Non-pigmented ciliary epithelial cell (primary cell): ENCODE measurements around the gene MFRP.

Experiments used
- DNase-seq: peaks from one replicate; pipeline ENCODE4 v3.0.0-alpha.2; 2010; ENCODE audit warnings: low read depth

The MFRP gene

DNA sequence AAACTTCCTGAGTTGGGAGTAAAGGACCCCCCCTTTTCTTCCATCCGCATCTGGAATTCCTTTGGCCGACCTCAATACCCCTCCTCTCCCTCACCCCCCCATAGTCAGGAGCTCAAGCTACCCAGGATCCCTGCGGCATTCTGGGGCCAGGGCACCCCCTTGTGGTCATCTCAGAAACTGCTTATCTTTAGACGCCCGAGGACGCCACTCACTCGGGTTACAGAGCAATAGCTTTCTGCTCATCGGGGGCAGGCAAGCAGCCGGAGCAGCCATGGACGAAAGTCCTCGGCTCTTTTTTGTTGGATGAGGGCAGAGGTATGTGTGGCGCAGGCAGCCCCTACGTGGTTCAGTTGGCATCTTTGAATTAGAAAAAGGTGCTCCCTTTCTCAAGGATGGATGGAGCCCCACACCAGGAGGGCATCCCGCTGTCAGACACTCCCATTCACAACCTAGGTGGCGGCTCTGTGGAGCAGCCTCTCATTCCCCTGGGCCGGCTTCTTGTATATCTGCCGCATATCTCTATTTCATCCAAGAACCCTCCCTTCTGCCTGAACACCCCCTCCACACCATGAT, 8.1 kb downstream of the MFRP start:
- DNase-seq, result no peak

DNA sequence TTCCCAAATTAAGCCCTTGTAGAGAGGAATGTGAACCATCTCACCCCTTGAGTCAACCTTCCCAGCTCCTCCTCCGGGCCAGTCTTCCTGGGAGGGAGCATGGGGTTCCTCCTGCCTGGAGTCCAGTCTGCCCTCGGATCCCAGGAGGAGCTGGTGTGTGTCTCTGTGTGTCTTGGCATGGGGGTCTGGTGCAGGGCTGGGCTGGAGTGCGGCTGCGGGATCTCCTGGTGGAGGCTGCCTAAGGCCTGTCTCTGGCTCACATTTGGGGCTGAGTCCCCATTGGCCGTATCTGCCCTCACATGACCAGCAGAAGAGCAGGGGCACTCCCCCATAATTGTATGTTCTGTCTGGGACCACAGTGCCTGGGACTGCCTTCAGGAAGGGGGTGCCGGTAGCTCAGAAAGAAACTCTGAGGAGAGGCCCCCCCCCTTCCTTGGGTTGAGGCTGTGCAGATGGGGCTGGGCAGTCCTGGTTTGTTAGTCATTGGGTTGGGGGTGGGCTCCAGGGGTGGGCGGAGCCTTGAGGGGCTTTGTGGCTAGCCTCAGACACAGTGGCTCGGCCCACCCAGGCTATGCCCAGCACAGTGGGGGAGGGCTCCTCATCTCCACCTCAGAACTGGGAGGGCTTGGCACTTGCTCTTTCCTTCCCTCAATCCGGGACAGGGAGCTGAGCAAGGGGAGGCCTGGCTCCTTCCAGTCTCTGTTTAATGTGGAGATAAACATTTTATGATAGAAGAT, 8.8 kb downstream of the MFRP start:
- DNase-seq, result no peak

DNA sequence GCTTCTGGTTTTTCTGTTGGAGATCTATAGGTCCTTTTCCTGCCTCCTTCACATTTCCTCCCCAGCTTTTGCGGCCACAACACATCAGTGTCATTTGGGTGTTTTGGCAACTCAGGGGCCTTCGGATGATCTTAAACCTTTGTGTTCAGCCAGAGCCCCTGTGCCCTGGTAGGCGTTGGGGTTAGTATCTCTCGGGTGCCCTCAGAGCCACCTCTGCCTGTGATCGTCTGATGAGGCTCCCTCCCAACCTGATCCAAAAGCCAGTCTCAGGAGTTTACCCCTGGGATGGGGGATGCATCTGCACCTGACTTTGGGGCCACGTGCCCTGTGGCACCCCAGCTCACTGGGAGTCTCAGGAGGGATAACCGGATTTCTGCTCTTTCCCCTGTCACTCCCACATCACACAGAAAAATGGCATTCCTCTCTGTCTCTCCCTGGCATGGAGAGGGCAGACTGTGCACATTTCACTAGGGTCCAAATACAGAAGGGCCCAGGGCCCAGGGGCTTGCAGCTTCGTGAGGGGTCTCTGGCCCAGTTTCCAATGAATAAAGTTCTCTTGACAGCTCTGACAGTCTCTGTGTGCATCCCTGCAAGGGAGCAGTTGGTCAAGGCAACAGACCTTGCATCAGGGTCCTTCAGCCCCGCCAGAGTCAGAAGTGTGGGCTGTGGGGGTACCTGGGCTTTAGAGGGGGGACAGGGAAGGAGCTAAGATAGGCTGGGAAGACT, 9.6 kb downstream of the MFRP start:
- no peak for DNase-seq

DNA sequence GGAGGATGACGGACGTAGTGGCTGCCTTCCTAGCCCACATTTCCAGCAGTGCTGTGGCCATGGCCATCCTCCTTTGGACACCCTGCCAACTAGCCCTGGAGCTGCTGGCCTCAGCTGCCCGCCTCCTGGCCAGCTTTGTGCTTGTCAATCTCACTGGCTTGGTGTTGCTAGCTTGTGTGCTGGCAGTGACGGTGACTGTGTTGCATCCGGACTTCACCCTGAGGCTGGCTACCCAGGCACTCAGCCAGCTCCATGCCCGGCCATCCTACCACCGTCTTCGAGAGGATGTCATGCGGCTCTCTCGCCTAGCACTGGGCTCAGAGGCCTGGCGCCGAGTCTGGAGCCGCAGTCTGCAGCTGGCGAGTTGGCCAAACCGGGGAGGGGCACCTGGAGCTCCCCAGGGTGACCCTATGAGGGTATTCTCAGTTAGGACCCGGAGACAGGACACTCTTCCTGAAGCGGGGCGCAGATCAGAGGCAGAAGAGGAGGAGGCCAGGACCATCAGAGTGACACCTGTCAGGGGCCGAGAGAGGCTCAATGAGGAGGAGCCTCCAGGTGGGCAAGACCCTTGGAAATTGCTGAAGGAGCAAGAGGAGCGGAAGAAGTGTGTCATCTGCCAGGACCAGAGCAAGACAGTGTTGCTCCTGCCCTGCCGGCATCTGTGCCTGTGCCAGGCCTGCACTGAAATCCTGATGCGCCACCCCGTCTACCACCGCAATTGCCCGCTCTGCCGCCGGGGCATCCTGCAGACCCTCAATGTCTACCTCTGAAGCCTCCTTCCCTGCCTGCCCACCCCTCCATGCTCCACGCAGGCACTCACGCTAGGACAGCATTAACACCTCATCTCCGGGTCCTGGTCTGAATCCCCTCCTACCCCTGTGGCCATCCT, 10.6 kb downstream of the MFRP start:
- DNase-seq, result no peak

DNA sequence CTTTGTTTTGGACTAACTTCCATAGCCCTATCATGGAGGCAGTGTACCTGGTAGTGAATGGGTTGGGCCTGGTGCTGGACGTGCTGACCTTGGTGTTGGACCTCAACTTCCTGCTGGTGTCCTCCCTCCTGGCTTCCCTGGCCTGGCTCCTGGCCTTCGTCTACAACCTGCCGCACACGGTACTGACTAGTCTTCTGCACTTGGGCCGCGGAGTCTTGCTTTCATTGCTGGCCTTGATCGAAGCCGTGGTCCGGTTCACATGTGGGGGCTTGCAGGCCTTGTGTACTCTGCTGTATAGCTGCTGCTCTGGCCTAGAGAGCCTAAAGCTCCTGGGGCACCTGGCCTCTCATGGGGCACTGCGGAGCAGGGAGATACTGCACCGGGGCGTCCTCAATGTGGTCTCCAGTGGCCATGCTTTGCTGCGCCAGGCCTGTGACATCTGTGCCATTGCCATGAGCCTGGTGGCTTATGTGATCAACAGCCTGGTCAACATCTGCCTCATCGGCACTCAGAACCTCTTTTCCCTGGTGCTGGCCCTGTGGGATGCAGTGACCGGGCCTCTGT, 11.3 kb downstream of the MFRP start:
- no peak for DNase-seq

DNA sequence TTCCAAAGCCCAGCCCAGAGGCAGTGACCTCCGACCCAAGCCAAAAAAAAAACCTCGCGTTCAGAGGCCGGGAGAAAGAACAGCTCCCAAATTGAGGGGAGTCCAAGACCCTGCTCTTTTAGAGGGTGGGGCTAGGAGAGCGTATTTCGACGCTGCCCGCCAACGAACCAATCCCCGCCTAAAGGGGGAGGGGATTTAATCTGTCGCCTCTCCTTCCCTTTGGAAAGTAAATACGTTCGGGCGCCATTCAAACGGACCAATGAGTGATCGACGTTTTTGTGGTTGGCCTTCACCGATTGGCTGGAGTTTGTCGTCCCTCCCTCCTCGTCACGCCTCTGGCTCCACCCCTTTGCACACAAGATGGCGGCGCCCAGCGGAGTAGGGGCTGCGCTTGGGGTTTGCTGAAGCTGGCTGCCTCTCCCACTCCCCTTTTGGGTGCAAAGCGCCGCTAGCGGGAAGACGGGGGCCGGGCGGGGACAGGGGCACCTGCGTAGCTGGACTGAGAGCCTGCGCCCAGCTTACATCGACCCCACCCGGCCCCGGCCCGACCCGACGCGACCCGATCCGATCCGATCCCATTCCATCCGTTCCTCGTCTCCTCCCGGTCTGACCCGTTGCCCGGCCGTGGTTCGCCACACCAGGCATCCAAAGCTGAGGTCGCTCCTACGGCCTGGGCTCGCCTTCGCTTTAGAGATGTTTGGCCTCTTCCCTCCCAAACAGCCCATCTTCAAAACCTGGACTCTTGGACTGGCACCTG, 12.2 kb downstream of the MFRP start, which contains the start of gene RNF26:
TSS of gene RNF26 (plus strand) at position 354 of the 757 bp plus-strand sequence. CDS start 596 bp downstream, outside the sequence.
- DNase-seq, result peak; percentile 96

DNA sequence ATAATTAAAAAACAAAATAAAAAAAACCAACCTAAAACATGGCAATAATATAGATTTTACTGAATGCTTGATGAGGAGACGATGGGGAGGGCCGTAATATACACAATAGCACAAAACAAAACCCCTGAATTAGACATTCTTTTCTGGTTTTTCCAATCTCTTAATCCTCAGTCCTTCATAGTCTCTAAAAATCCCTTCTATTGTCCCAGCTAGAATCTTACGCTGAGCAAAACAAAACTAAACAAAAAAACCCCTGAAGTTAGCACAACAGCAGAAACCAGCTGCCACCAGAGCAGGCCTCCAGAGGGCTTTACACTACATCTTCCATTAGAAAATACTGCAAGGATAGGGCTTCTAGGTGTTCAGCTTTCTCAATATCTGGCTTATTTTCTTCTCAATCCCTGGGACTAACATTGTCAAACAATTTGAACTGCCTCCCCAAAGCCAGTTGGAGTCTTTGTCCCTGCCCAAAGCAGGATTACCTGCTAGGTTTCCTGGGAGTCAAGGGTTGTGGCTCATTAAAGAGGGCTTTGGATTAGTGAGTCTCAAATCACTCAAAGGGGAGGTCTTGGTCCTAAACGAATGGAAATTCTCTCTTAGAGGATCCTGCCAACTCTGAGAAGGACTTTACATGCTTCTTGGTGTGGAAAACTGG, 14.3 kb downstream of the MFRP start:
- no peak for DNase-seq

DNA sequence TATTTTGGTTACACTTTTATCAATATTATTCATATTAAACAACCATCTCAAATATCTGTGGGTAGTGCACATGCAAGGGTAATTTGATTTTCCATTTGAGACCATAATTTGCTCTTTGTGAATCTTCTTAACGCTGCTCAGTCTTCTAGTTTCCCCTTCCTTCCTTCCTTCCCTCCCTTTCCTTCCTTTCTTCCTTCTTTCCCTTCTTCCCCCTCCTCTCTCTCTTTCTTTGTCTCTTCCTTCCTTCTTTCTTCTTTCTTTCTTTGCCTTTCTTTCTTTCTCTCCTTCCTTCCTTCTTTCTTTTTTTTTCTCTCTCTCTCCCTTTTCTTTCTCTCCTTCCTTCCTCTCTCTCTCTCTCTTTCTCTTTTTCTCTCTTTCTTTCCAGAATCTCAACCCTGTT, 16.3 kb downstream of the MFRP start:
- no peak for DNase-seq

DNA sequence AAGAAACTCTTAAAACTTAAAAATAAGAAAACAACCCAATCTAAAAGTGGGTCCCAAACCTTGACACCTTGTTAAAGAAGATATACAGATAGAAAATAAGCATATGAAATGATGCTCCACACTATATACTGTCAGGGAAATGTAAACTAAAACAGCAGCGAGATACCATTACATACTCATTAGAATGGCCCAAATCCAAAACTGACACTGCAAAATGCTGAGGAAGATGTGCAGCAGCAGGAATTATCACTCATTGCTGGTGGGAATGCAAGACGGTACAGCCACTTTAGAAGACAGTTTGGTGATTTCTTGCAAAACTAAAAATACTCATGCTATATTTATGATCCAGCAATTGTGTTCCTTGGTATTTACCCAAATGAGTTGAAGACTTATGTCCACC, 17.2 kb downstream of the MFRP start:
- DNase-seq, result no peak

DNA sequence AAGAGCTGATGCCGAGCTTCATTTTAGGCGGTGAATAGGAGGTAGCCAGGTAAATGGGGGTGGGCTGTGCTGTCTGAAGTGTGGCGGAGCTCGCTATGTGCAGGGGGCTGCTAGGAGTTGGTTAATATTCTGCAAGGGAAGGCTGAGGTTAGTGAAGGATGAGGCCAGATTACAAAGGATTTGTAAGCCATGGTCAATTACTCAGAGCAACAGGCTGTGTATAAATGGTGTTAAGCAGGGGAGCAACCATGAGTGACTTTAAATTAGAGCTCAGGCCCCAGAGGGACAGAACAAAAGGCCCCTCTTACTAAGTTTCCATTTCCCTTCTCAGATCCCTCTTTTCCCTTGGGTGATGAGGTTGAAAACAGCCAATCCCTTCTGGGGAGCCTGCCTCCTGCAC, 22.3 kb downstream of the MFRP start:
- no peak for DNase-seq

DNA sequence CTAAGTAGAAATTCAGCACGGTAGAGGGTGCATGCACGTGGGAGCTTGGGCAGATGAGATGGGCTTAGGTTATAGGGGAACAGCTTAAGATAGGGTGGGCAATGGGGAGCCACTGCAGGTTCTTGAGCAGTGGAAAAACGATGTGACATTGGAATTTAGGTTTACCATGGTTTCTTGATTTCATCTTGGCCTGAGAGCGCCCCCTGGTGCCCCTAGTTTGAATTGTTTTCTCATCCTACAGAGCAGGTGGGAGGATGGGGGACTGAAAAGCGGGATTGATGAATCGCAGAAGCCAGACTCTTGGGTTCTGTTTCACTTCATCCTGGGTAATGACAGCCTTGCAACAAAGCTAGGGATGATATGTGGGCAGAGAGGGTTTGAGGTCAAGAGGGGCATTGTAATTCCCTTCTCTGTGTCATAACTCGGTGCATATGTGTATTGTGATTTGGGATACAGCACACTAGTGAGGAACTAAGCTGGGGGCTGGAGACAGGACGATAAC, 22.9 kb downstream of the MFRP start:
- DNase-seq, result no peak

DNA sequence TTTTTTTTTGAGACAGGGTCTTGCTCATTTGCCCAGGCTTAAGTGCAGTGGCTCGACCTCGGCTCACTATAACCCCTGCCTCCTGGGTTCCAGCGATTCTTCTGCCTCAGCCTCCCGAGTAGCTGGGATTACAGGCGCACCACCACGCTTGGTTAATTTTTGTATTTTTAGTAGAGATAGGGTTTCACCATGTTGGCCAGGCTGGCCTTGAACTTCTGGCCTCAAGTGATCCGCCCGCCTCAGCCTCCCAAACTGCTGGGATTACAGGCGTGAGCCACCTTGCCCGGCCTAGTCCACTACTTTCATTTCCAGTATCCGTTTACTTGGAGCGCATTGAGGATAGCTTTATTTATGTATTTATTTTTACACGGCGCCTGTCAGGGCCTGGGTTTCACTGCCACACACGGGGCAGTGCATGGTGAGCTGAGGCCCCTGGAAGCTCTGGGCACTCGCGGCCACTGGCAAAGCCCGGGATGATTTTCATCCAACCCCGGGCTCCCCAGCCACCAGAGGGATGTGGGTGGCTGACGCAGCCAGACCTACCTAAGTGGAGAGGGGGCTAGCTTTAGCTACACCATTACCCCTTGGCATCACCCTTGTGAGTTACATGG, 23.5 kb downstream of the MFRP start:
- DNase-seq, result no peak

DNA sequence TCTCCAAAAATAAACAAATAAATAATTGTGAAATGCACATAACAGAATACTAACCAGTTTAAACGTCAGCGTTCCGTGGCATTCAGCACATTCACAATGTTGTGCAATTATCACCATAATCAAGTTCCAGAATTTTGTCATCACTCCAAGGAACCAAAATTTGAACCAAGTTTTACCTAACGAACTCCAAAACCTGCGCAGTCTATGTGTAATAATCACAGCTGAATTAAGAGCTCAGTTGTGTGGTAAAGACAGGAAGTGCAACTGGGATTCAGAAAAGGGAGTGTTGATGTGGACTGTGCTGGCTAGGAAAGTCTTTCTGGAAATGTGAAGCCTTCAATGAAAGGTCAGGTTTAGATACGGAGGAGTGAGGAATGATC, 24.2 kb downstream of the MFRP start:
- DNase-seq, result no peak

DNA sequence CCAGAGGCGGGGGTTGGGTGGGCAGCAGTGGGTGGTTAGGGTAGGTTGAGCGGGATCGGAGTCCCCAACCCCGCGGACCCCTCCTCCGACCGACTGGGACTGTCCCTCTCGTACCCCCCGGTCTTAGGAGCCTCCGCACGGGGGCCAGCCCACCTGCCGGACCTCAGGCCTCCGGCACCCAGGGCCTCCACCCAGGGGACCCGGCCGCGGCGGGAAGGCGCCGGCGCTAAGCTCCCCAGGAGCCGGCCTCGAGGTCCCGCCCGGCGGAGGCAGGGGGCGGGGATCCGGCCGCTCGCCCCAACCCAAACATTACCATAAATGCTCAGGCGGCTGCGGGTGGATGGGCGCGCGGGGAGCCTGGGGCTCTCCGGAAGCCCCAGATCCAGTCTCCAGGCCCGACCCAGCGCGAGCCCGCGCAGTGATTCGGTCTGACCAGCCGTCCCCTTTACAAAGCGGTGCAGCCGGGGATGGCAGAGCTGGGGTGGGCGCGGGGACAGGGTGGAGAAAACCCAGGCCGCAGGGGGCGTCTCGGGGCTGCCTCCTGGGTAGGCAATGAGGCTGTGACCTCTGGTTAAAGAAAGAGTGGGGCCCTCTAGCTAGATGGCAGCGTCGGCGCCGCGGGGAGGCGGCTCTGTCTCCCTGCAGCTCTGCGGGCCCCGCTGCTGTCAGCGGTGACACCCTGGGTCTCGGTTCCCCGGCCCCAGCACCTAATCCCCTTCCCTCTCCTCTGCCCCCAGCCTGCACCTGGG, 25.6 kb downstream of the MFRP start:
- no peak for DNase-seq

DNA sequence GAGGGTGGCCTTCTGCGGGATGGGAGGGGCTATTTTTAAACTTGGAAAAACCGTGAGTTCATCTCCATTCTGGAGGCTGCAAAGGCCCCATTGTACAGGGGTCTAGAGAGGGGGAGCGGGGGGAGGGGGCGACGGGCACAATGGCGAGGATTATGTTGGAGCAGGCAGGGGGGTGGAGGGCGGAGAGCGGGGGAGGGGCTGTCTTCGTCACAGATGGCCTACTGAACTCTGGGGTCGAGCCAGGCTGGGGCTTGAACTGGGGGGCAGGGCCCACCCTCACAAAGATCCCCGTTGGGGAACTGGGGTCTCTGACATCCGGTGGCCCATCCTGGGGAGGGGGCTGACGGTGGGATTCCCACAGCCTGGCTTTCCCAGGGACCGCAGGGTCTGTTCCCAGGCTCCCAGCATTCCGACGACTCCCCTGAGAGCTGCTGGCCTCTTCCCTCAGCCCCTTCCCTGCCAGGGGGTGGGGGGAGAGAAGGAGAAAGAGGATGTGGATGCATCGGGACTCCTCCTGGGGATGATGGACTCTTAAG, 26.2 kb downstream of the MFRP start:
- DNase-seq, result no peak

DNA sequence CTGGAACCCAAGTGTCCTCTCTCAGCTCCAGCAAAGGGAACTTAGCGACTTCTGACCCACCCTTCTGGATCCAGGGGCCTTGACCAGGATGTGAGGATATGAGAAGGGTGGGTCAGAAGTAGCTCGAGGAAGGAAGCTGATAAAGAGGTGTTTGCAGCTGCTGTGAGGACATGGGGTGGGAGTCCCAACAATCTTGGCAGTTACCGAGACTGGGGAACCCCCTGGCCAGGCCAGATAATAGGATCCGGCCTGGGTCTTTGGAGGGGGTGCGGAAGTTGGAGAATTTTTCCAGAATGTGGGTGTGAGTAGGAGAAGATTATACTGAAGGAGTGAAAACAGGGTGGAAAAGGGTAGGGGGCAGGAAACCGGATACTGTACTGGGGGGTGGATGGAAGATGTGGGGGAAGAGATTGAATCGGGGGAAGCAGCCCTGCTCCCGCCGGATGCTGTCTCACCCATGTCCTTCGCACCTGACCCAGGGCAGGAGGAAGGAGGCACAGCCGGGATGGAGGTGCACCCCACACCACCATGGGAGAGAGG, 26.7 kb downstream of the MFRP start:
- no peak for DNase-seq

DNA sequence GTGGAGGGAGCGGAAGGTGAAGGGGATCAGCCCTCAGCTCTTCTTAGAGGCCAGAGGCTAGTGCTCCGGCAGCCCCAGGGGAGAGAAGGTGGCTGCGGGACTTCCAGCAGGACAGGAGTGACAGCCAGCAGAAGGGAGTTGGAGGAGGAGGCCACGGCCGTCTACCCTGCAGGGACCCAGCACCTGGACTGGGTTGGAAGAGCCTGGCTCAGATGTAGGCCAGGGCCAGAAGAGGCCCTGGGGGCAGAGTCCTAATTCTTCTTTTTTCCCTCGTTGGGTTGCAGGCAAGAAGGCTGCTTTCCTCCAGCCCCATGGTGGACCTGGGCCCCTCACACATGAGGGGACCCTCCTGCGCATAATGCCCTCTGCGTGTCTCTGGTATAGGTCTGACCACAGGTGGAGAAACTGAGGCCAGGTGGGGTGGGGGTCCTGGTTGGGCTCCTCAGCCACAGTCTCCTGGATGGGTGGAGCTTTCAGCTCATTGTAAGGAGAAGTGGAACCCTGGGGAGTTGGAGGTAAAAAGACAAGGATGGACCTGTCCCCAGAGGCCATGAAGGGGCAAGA, 27.3 kb downstream of the MFRP start:
- no peak for DNase-seq
